H9 (cell line): Measurements from ENCODE around the gene SNAI3. TPM values are rescaled to one million over a fixed set of nuclear protein-coding genes. Genes with fewer than 3 reads are reported as not detected.

Experiments
- DNase-seq: peaks from one replicate; pipeline ENCODE4 v3.0.0-alpha.2; 2017
- H2AFZ ChIP-seq: one replicate; pipeline ENCODE4 v1.6.1; 2013; ENCODE audit warnings: mild to moderate bottlenecking, low read length, control low read depth, moderate library complexity
- H2AK5ac ChIP-seq: 2 replicates; pipeline ENCODE4 v1.6.1; 2013; ENCODE audit warnings: low read length, control low read depth, mixed read lengths; ENCODE audit not compliant: insufficient read length
- H2BK120ac ChIP-seq: one replicate; pipeline ENCODE4 v1.6.1; 2013; ENCODE audit warnings: low read depth, mild to moderate bottlenecking, low read length, control low read depth, inconsistent platforms; ENCODE audit not compliant: poor library complexity, severe bottlenecking
- H2BK12ac ChIP-seq: 2 replicates; pipeline ENCODE4 v1.6.1; 2013; ENCODE audit warnings: low read length, control low read depth, mixed read lengths, low read depth; ENCODE audit not compliant: insufficient read length
- H2BK15ac ChIP-seq: 2 replicates; pipeline ENCODE4 v1.6.1; 2013; ENCODE audit warnings: low read depth, low read length, control low read depth
- H2BK20ac ChIP-seq: one replicate; pipeline ENCODE4 v1.6.1; 2013; ENCODE audit warnings: low read depth, mild to moderate bottlenecking, low read length, control low read depth, inconsistent platforms; ENCODE audit not compliant: poor library complexity, severe bottlenecking
- H2BK5ac ChIP-seq: 2 replicates; pipeline ENCODE4 v1.6.1; 2013; ENCODE audit warnings: low read length, control low read depth, mixed read lengths; ENCODE audit not compliant: insufficient read length
- H3K14ac ChIP-seq: 2 replicates; pipeline ENCODE4 v1.6.1; 2013; ENCODE audit warnings: low read length, control low read depth; ENCODE audit not compliant: insufficient read depth
- H3K18ac ChIP-seq: 2 replicates; pipeline ENCODE4 v1.6.1; 2013; ENCODE audit warnings: low read depth, mild to moderate bottlenecking, mixed read lengths, low read length, control low read depth; ENCODE audit not compliant: insufficient read length
- H3K23ac ChIP-seq: 2 replicates; pipeline ENCODE4 v1.6.1; 2013; ENCODE audit warnings: low read length, control low read depth, mixed read lengths, low read depth; ENCODE audit not compliant: insufficient read length
- H3K23me2 ChIP-seq: 2 replicates; pipeline ENCODE4 v1.6.1; 2013; ENCODE audit warnings: low read depth, mild to moderate bottlenecking, mixed read lengths, low read length, control low read depth; ENCODE audit not compliant: insufficient read length, poor library complexity, severe bottlenecking
- H3K27ac ChIP-seq: 2 replicates; pipeline ENCODE4 v1.5.1; 2013; ENCODE audit warnings: low read length, control low read depth, mixed read lengths, low read depth; ENCODE audit not compliant: insufficient read length
- H3K27me3 ChIP-seq: 2 replicates; pipeline ENCODE4 v1.6.1; 2013; ENCODE audit warnings: low read length, control low read depth, inconsistent platforms; ENCODE audit not compliant: insufficient read depth
- H3K4ac ChIP-seq: 2 replicates; pipeline ENCODE4 v1.6.1; 2013; ENCODE audit warnings: low read depth, mild to moderate bottlenecking, control low read depth, inconsistent platforms, low read length, moderate library complexity
- H3K4me1 ChIP-seq: 2 replicates; pipeline ENCODE4 v1.6.1; 2013; ENCODE audit warnings: low read length, control low read depth, inconsistent platforms; ENCODE audit not compliant: insufficient read depth
- H3K4me2 ChIP-seq: 2 replicates; pipeline ENCODE4 v1.6.1; 2013; ENCODE audit warnings: low read length, control low read depth, mixed read lengths; ENCODE audit not compliant: insufficient read length, insufficient read depth
- H3K56ac ChIP-seq: 2 replicates; pipeline ENCODE4 v1.6.1; 2013; ENCODE audit warnings: low read depth, mild to moderate bottlenecking, mixed read lengths, low read length, control low read depth; ENCODE audit not compliant: insufficient read length
- H3K79me1 ChIP-seq: 2 replicates; pipeline ENCODE4 v1.6.1; 2013; ENCODE audit warnings: low read depth, mild to moderate bottlenecking, moderate library complexity, low read length, control low read depth, inconsistent platforms; ENCODE audit not compliant: insufficient read depth, poor library complexity, severe bottlenecking
- H3K79me2 ChIP-seq: 2 replicates; pipeline ENCODE4 v1.6.1; 2013; ENCODE audit warnings: low read length, control low read depth, inconsistent platforms; ENCODE audit not compliant: insufficient read depth
- H3K9ac ChIP-seq: 2 replicates; pipeline ENCODE4 v1.6.1; 2013; ENCODE audit warnings: low read length, control low read depth, mixed read lengths; ENCODE audit not compliant: insufficient read length; ENCODE audit errors: extremely low read depth
- H3K9me3 ChIP-seq: one replicate; pipeline ENCODE4 v1.6.1; 2013; ENCODE audit warnings: low read depth, low read length, inconsistent platforms; ENCODE audit not compliant: control insufficient read depth
- H3T11ph ChIP-seq: one replicate; pipeline ENCODE4 v1.6.1; 2013; ENCODE audit warnings: mild to moderate bottlenecking, low read length, control low read depth, inconsistent platforms
- H4K20me1 ChIP-seq: one replicate; pipeline ENCODE4 v1.6.1; 2013; ENCODE audit not compliant: control insufficient read depth, insufficient read length, insufficient read depth
- H4K5ac ChIP-seq: 2 replicates; pipeline ENCODE4 v1.6.1; 2013; ENCODE audit warnings: low read depth, mild to moderate bottlenecking, mixed read lengths, low read length, control low read depth; ENCODE audit not compliant: insufficient read length
- H4K8ac ChIP-seq: replicated peaks from 2 replicates; pipeline ENCODE4 v1.6.1; 2013; ENCODE audit warnings: low read length, control low read depth, mixed read lengths, low read depth; ENCODE audit not compliant: insufficient read length
- H4K91ac ChIP-seq: 2 replicates; pipeline ENCODE4 v1.6.1; 2013; ENCODE audit warnings: low read depth, mild to moderate bottlenecking, moderate library complexity, mixed read lengths, low read length, control low read depth; ENCODE audit not compliant: insufficient read length
- H3K27ac Mint-ChIP-seq, 3 experiments: 2 replicates in 2 of 3; 3 replicates in 1 of 3; pipeline ENCODE4 v1.8.0; 2020 to 2021; ENCODE audit warnings: mixed read lengths in 3 of 3, mild to moderate bottlenecking in 1 of 3, moderate library complexity in 1 of 3
- H3K27me3 Mint-ChIP-seq: 2 replicates; pipeline ENCODE4 v1.8.0; 2021; ENCODE audit warnings: low read depth, mild to moderate bottlenecking, moderate library complexity, mixed read lengths
- H3K36me3 Mint-ChIP-seq, 3 experiments: 2 replicates in 2 of 3; 3 replicates in 1 of 3; pipeline ENCODE4 v1.8.0; 2020 to 2021; ENCODE audit warnings: low read depth in 3 of 3, mixed read lengths in 3 of 3; ENCODE audit not compliant: insufficient read depth in 1 of 3
- H3K4me1 Mint-ChIP-seq, 2 experiments: 2 replicates each; pipeline ENCODE4 v1.8.0; 2020; ENCODE audit warnings: mixed read lengths in 2 of 2
- H3K4me3 Mint-ChIP-seq, 2 experiments: 2 replicates in 1 of 2; 3 replicates in 1 of 2; pipeline ENCODE4 v1.8.0; 2020 to 2021; ENCODE audit warnings: mild to moderate bottlenecking in 2 of 2, mixed read lengths in 2 of 2, moderate library complexity in 1 of 2
- H3K9me3 Mint-ChIP-seq, 2 experiments: 2 replicates in 1 of 2; 3 replicates in 1 of 2; pipeline ENCODE4 v1.8.0; 2020; ENCODE audit warnings: mild to moderate bottlenecking in 2 of 2, mixed read lengths in 2 of 2, moderate library complexity in 1 of 2
- WGBS: extraction: QIAGEN DNeasy Blood & Tissue Kit; methylation state at CpG from one replicate; pipeline ENCODE4 v1.1.7; 2013; ENCODE audit warnings: missing lambda C conversion rate, low lambda C conversion rate, mixed read lengths; ENCODE audit not compliant: insufficient read length; ENCODE audit errors: extremely low coverage; 5-methylcytosine and 5-hydroxymethylcytosine counted together
- total RNA-seq: library from RNA; stranded (reverse); gene quantifications from 2 replicates; pipeline ENCODE4 v1.2.1, GENCODE V29; 2021
- TF ChIP-seq, protein P1 (sequence below): fragments of 200-600 bp; sonication (generic); conservative IDR thresholded peaks from 3 replicates; pipeline ENCODE4 v1.8.0; 2021; ENCODE audit warnings: antibody characterized with exemption, mild to moderate bottlenecking

The SNAI3 gene
- total RNA-seq, 1 experiment from 2014 or later = 3.2 TPM

DNA sequence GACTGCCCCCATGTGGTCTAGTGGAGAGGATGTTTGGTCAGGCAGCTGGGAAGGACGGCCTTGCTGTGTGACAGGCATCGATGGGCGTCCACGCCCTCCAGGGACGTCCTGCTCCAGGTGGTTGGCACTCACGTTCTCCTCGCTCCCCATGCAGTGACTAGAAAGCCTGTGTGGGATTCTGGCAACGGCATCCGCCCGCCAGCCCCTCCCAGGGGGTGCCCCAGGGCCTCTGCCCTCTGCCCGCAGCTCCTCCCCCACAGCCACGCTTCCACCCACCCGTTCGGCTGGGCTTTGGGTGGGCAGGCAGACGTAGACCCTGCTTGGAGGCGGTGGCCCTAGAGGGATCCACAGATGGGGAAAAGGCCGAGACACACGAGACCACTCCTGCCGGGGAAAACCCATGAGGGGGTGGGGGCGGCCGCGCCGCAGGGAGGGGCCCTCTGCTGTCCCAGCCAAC lies 52.6 kb downstream of the SNAI3 start:
- no peak overlapping the region for H4K91ac ChIP-seq
- Mint-ChIP-seq H3K36me3 (peaks cover 5 to 28% (median 26%) of the 10 kb centered on the region in 3 experiments; a peak in 6 of 7 replicates), H3K27me3 (peaks cover 18% of the 10 kb centered on the region), H3K4me3 (peak overlapping the region; percentile 61), H3K27ac (no peak overlapping the region), H3K9me3 (no peaks in the 10 kb centered on the region; a peak in 1 of 5 replicates), H3K4me1 (peaks cover 15 to 30% of the 10 kb centered on the region in 2 experiments)
- no peaks in the 10 kb centered on the region for H4K20me1 ChIP-seq
- H4K8ac ChIP-seq = no peak overlapping the region
- no peak overlapping the region for H4K5ac ChIP-seq
- peak overlapping the region; percentile 54 for H3K4me2 ChIP-seq
- H3K56ac ChIP-seq = no peak overlapping the region
- no peak overlapping the region for H2BK120ac ChIP-seq
- H2AFZ ChIP-seq = no peak overlapping the region
- no peak overlapping the region for H2BK15ac ChIP-seq
- no peak overlapping the region for H3K4ac ChIP-seq
- no peaks in the 10 kb centered on the region for H3K27me3 ChIP-seq
- no peak overlapping the region for H3K18ac ChIP-seq
- no peaks in the 10 kb centered on the region for H3K9me3 ChIP-seq
- H3K14ac ChIP-seq = no peak overlapping the region
- H3T11ph ChIP-seq = no peak overlapping the region
- H2BK5ac ChIP-seq = no peak overlapping the region
- WGBS = no CpG with 5 or more reads among the region's 23 CpGs
- peak; percentile 86 for DNase-seq
- no peak overlapping the region for H2BK12ac ChIP-seq
- TF ChIP-seq, protein P1, sequence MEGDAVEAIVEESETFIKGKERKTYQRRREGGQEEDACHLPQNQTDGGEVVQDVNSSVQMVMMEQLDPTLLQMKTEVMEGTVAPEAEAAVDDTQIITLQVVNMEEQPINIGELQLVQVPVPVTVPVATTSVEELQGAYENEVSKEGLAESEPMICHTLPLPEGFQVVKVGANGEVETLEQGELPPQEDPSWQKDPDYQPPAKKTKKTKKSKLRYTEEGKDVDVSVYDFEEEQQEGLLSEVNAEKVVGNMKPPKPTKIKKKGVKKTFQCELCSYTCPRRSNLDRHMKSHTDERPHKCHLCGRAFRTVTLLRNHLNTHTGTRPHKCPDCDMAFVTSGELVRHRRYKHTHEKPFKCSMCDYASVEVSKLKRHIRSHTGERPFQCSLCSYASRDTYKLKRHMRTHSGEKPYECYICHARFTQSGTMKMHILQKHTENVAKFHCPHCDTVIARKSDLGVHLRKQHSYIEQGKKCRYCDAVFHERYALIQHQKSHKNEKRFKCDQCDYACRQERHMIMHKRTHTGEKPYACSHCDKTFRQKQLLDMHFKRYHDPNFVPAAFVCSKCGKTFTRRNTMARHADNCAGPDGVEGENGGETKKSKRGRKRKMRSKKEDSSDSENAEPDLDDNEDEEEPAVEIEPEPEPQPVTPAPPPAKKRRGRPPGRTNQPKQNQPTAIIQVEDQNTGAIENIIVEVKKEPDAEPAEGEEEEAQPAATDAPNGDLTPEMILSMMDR = peak; percentile 58; the same call in 2 of the 3 replicates
- H2AK5ac ChIP-seq = no peak overlapping the region
- no peak overlapping the region for H3K27ac ChIP-seq
- H3K4me1 ChIP-seq = no peaks in the 10 kb centered on the region; the same call in 1 of the 2 replicates
- H3K9ac ChIP-seq = no peak overlapping the region
- peaks cover 15% of the 10 kb centered on the region for H3K23me2 ChIP-seq
- H2BK20ac ChIP-seq = no peak overlapping the region
- H3K23ac ChIP-seq = no peak overlapping the region
- no peaks in the 10 kb centered on the region for H3K79me1 ChIP-seq
- H3K79me2 ChIP-seq = no peaks in the 10 kb centered on the region
